ENCODE measurements around the gene KRTAP10-3.
"Not testable (repeated sequence)": the region's sequence is repeated elsewhere in the genome, so short reads cannot be mapped to it uniquely, and the experiment has no call there.

Gene KRTAP10-3

GRCh38 chr21:44571296-44571695, 12.7 kb upstream of the KRTAP10-3 start:
- no peak for DNase-seq (ENCODE audit: low read depth)

GRCh38 chr21:44569861-44570517, 11.4 kb upstream of the KRTAP10-3 start:
- DNase-seq (ENCODE audit: low read depth), result no peak

GRCh38 chr21:44568667-44569556, 10.3 kb upstream of the KRTAP10-3 start:
- DNase-seq (ENCODE audit: low read depth), result no peak

GRCh38 chr21:44568261-44568660, 9.7 kb upstream of the KRTAP10-3 start:
- DNase-seq (ENCODE audit: low read depth), result no peak

- no peak for DNase-seq (ENCODE audit: low read depth)
Observed at GRCh38 chr21:44567481-44568171, 9.0 kb upstream of the KRTAP10-3 start.

GRCh38 chr21:44566403-44566802, 7.8 kb upstream of the KRTAP10-3 start:
- DNase-seq (ENCODE audit: low read depth), result no peak

- no peak for DNase-seq (ENCODE audit: low read depth)
Observed at GRCh38 chr21:44564886-44565598, 6.4 kb upstream of the KRTAP10-3 start.

- DNase-seq (ENCODE audit: low read depth), result no peak
Observed at GRCh38 chr21:44564099-44564498, 5.5 kb upstream of the KRTAP10-3 start.

GRCh38 chr21:44558329-44558675, 293 bp downstream of the KRTAP10-3 start:
- not testable (repeated sequence) for DNase-seq (ENCODE audit: low read depth)

GRCh38 chr21:44557491-44558328, 885 bp downstream of the KRTAP10-3 start:
- no peak for DNase-seq (ENCODE audit: low read depth)

GRCh38 chr21:44556879-44557278, 1.7 kb downstream of the KRTAP10-3 start:
- DNase-seq (ENCODE audit: low read depth), result no peak

GRCh38 chr21:44555200-44555875, 3.3 kb downstream of the KRTAP10-3 start:
- no peak for DNase-seq (ENCODE audit: low read depth)

- no peak for DNase-seq (ENCODE audit: low read depth)
Observed at GRCh38 chr21:44552681-44553080, 5.9 kb downstream of the KRTAP10-3 start.

- DNase-seq (ENCODE audit: low read depth), result no peak
Observed at GRCh38 chr21:44552136-44552535, 6.5 kb downstream of the KRTAP10-3 start.

GRCh38 chr21:44551340-44551961, 7.1 kb downstream of the KRTAP10-3 start, which contains the start of gene KRTAP10-2:
TSS of gene KRTAP10-2 (minus strand) at chr21:44551505. CDS start at chr21:44551458, 47 bp downstream.
- no peak for DNase-seq (ENCODE audit: low read depth)

GRCh38 chr21:44550807-44551206, 7.8 kb downstream of the KRTAP10-3 start:
- DNase-seq (ENCODE audit: low read depth), result no peak

GRCh38 chr21:44550285-44550684, 8.3 kb downstream of the KRTAP10-3 start:
- not testable (repeated sequence) for DNase-seq (ENCODE audit: low read depth)

- no peak for DNase-seq (ENCODE audit: low read depth)
Observed at GRCh38 chr21:44549525-44550211, 8.9 kb downstream of the KRTAP10-3 start.

GRCh38 chr21:44548922-44549321, 9.7 kb downstream of the KRTAP10-3 start:
- DNase-seq (ENCODE audit: low read depth), result no peak
